GM12878 (cell line): Measurements from ENCODE around the gene RPS16. TPM values are rescaled to one million over a fixed set of nuclear protein-coding genes. Genes with fewer than 3 reads are reported as not detected.

ENCODE experiments used
- CBX3 ChIP-seq: fragments of 200-600 bp; sonication (generic); IDR thresholded peaks from 2 replicates; pipeline ENCODE4 v1.6.1; 2016; ENCODE audit warnings: low read depth, borderline replicate concordance
- CBX5 ChIP-seq: sonication (generic); IDR thresholded peaks from 2 replicates; pipeline ENCODE4 v1.6.1; 2016; ENCODE audit warnings: low read depth, moderate library complexity, mild to moderate bottlenecking, inconsistent platforms
- CREM ChIP-seq: IDR thresholded peaks from 2 replicates; pipeline ENCODE4 v1.6.1; 2014; ENCODE audit warnings: antibody characterized with exemption, low read depth
- ETV6 ChIP-seq, 2 experiments: fragments of 450-650 bp in 1 of 2; IDR thresholded peaks in 1 of 2; conservative IDR thresholded peaks in 1 of 2; 2 replicates each; pipeline ENCODE4 v1.6.1; 2014; ENCODE audit warnings: antibody characterized with exemption in 1 of 2, borderline replicate concordance in 1 of 2, low read depth in 1 of 2, mild to moderate bottlenecking in 1 of 2, moderate library complexity in 1 of 2
- FOXK2 ChIP-seq: fragments of 450-650 bp; IDR thresholded peaks from 2 replicates; pipeline ENCODE4 v1.6.1; 2017; ENCODE audit warnings: mild to moderate bottlenecking, moderate library complexity
- HSF1 ChIP-seq: fragments of 150-350 bp; IDR thresholded peaks from 2 replicates; pipeline ENCODE4 v1.6.1; 2014; ENCODE audit warnings: mild to moderate bottlenecking, low read depth, low read length
- JUNB ChIP-seq: IDR thresholded peaks from 2 replicates; pipeline ENCODE4 v1.6.1; 2016; ENCODE audit warnings: antibody characterized with exemption, mild to moderate bottlenecking
- MXI1 ChIP-seq: fragments of 150-350 bp; IDR thresholded peaks from 2 replicates; pipeline ENCODE4 v1.6.1; 2011; ENCODE audit warnings: low read depth, mild to moderate bottlenecking, inconsistent platforms, low read length, improper control_type of control experiment
- NR2C1 ChIP-seq: fragments of 450-650 bp; IDR thresholded peaks from 2 replicates; pipeline ENCODE4 v1.6.1; 2017; ENCODE audit warnings: antibody characterized with exemption, mild to moderate bottlenecking, moderate library complexity
- POLR2A ChIP-seq: IDR thresholded peaks from 2 replicates; pipeline ENCODE4 v1.6.1; 2011; ENCODE audit warnings: low read depth, mild to moderate bottlenecking, low read length
- RFX5 ChIP-seq: IDR thresholded peaks from 2 replicates; pipeline ENCODE4 v1.6.1; 2011; ENCODE audit warnings: low read depth, low read length, improper control_type of control experiment
- SMARCA5 ChIP-seq: fragments of 450-650 bp; IDR thresholded peaks from 2 replicates; pipeline ENCODE4 v1.6.1; 2017; ENCODE audit warnings: mild to moderate bottlenecking
- SMC3 ChIP-seq: IDR thresholded peaks from 2 replicates; pipeline ENCODE4 v1.6.1; 2011; ENCODE audit warnings: low read length, improper control_type of control experiment, borderline replicate concordance
- SP1 ChIP-seq: IDR thresholded peaks from one replicate; pipeline ENCODE4 v1.6.1; 2011; ENCODE audit warnings: low read depth, low read length
- SRF ChIP-seq, 2 experiments: IDR thresholded peaks; 2 replicates each; pipeline ENCODE4 v1.6.1; 2011; ENCODE audit warnings: low read depth in 2 of 2, low read length in 2 of 2, mild to moderate bottlenecking in 1 of 2, moderate library complexity in 1 of 2
- SUPT20H ChIP-seq: IDR thresholded peaks from 2 replicates; pipeline ENCODE4 v1.6.1; 2011; ENCODE audit warnings: low read depth, mild to moderate bottlenecking, low read length, moderate library complexity, borderline replicate concordance; ENCODE audit not compliant: control insufficient read depth
- ZNF207 ChIP-seq: fragments of 450-650 bp; IDR thresholded peaks from 2 replicates; pipeline ENCODE4 v1.6.1; 2014; ENCODE audit warnings: antibody characterized with exemption, mild to moderate bottlenecking, borderline replicate concordance
- ZNF217 ChIP-seq: fragments of 450-650 bp; IDR thresholded peaks from 2 replicates; pipeline ENCODE4 v1.6.1; 2017; ENCODE audit warnings: antibody characterized with exemption, mild to moderate bottlenecking
- ZNF274 ChIP-seq: IDR thresholded peaks from one replicate; pipeline ENCODE4 v1.8.0; 2011; ENCODE audit not compliant: insufficient read length, insufficient read depth
- ZNF384 ChIP-seq: IDR thresholded peaks from 2 replicates; pipeline ENCODE4 v1.6.1; 2012; ENCODE audit warnings: low read depth, mild to moderate bottlenecking, low read length, improper control_type of control experiment, borderline replicate concordance
- ZNF687 ChIP-seq: fragments of 450-650 bp; IDR thresholded peaks from 2 replicates; pipeline ENCODE4 v1.6.1; 2017; ENCODE audit warnings: mild to moderate bottlenecking, moderate library complexity
- polyA plus RNA-seq, 11 experiments: library from polyadenylated mRNA; depleted of rRNA in 4 of 11; unstranded in 6 of 11; stranded (reverse) in 5 of 11; fragments of >200 nt; fragmentation: Nextera tagmentation in 4 of 11; fragmentation: Illumina TruSeq in 1 of 11; extraction: Ambion mirVana in 4 of 11; extraction: Trizol in 1 of 11; gene quantifications; 1 replicate in 1 of 11; 2 replicates in 10 of 11; pipeline versions ENCODE4 v1.2.1 to v1.2.3, GENCODE V29; 2011 to 2016; ENCODE audit warnings: inconsistent platforms in 2 of 11, missing spikeins in 2 of 11, low read depth in 1 of 11
- total RNA-seq, 4 experiments: library from RNA; depleted of rRNA in 3 of 4; stranded (reverse); fragments of >200 nt in 3 of 4; fragmentation: Illumina TruSeq in 1 of 4; extraction: Trizol in 1 of 4; gene quantifications; 2 replicates each; pipeline versions ENCODE4 v1.2.1 to v1.2.3, GENCODE V29; 2013 to 2021
- TF ChIP-seq, protein P1 (sequence below): fragments of 450-650 bp; IDR thresholded peaks from 2 replicates; pipeline ENCODE4 v1.6.1; 2017; ENCODE audit warnings: mild to moderate bottlenecking, low read depth, inconsistent platforms; ENCODE audit not compliant: poor library complexity, severe bottlenecking
- TF ChIP-seq, protein P2 (sequence below): IDR thresholded peaks from 2 replicates; pipeline ENCODE4 v1.6.1; 2012; ENCODE audit warnings: low read depth, low read length, improper control_type of control experiment

RPS16 gene
- total and polyA plus RNA-seq, 10 of the 15 experiments (the other 5 are each of a cell fraction or from before 2014, with no cell fraction given), result 148 to 4,810 (median 2,343) TPM

GRCh38 chr19:39390751-39391437 lies 44.9 kb downstream of the RPS16 start, which contains the start of the genes MED29 and PAF1 (continued):
- TF ChIP-seq, protein P1, sequence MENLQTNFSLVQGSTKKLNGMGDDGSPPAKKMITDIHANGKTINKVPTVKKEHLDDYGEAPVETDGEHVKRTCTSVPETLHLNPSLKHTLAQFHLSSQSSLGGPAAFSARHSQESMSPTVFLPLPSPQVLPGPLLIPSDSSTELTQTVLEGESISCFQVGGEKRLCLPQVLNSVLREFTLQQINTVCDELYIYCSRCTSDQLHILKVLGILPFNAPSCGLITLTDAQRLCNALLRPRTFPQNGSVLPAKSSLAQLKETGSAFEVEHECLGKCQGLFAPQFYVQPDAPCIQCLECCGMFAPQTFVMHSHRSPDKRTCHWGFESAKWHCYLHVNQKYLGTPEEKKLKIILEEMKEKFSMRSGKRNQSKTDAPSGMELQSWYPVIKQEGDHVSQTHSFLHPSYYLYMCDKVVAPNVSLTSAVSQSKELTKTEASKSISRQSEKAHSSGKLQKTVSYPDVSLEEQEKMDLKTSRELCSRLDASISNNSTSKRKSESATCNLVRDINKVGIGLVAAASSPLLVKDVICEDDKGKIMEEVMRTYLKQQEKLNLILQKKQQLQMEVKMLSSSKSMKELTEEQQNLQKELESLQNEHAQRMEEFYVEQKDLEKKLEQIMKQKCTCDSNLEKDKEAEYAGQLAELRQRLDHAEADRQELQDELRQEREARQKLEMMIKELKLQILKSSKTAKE, result peak; percentile 58
- TF ChIP-seq NR2C1 (0 out of 2 replicates have a peak, but pooled peaks have one; percentile 17), POLR2A (peak; percentile 94), ZNF384 (no peak), CREM (peak; percentile 84; the same call in 1 of the 2 replicates), JUNB (no peak), ZNF687 (0 out of 2 replicates have a peak, but pooled peaks have one; percentile 44), ZNF274 (no peak), FOXK2 (no peak), CBX3 (no peak), SUPT20H (no peak), ZNF217 (peak; percentile 62; the same call in 1 of the 2 replicates), CBX5 (no peak), RFX5 (peak; percentile 76), ETV6 (conservative IDR thresholded peaks at IDR 0.05 in 1 of 2, IDR thresholded peaks at IDR 0.05 in 1 of 2; ENCODE audit: borderline replicate concordance in 1 of 2, low read depth in 1 of 2) (no peak), ZNF207 (peak; percentile 98), SMARCA5 (peak; percentile 79; the same call in 1 of the 2 replicates), HSF1 (no peak), SMC3 (no peak), SP1 (peak; percentile 97), MXI1 (peak; percentile 26; the same call in 1 of the 2 replicates), SRF (IDR thresholded peaks at IDR 0.05; ENCODE audit: low read depth in 2 of 2, low read length in 2 of 2) (no peak)
- TF ChIP-seq, protein P2, sequence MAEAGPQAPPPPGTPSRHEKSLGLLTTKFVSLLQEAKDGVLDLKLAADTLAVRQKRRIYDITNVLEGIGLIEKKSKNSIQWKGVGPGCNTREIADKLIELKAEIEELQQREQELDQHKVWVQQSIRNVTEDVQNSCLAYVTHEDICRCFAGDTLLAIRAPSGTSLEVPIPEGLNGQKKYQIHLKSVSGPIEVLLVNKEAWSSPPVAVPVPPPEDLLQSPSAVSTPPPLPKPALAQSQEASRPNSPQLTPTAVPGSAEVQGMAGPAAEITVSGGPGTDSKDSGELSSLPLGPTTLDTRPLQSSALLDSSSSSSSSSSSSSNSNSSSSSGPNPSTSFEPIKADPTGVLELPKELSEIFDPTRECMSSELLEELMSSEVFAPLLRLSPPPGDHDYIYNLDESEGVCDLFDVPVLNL, result no peak
